IMR-90 (cell line): Measurements from ENCODE around the gene LRPPRC.

Source experiments
- BHLHE40 ChIP-seq: fragments of 150-350 bp; IDR thresholded peaks from 2 replicates; pipeline ENCODE4 v1.6.1; 2016; ENCODE audit warnings: mild to moderate bottlenecking, low read depth, low read length
- CEBPB ChIP-seq: IDR thresholded peaks from 2 replicates; pipeline ENCODE4 v1.6.1; 2012; ENCODE audit warnings: low read depth, low read length, improper control_type of control experiment
- CHD1 ChIP-seq: IDR thresholded peaks from 2 replicates; pipeline ENCODE4 v1.6.1; 2012; ENCODE audit warnings: low read depth, low read length, improper control_type of control experiment
- CTCF ChIP-seq: conservative IDR thresholded peaks from 2 replicates; pipeline ENCODE4 v1.5.1; 2012; ENCODE audit warnings: mild to moderate bottlenecking, low read depth, low read length, improper control_type of control experiment
- FOS ChIP-seq: fragments of 150-350 bp; IDR thresholded peaks from 2 replicates; pipeline ENCODE4 v1.6.1; 2016; ENCODE audit warnings: low read depth, low read length
- MAFK ChIP-seq: IDR thresholded peaks from 2 replicates; pipeline ENCODE4 v1.6.1; 2012; ENCODE audit warnings: low read depth, low read length, improper control_type of control experiment
- MAZ ChIP-seq: IDR thresholded peaks from 2 replicates; pipeline ENCODE4 v1.6.1; 2012; ENCODE audit warnings: low read depth, mild to moderate bottlenecking, low read length, improper control_type of control experiment, moderate library complexity, borderline replicate concordance
- MXI1 ChIP-seq: IDR thresholded peaks from 2 replicates; pipeline ENCODE4 v1.6.1; 2012; ENCODE audit warnings: low read depth, mild to moderate bottlenecking, low read length, moderate library complexity, borderline replicate concordance
- NFE2L2 ChIP-seq: fragments of 150-350 bp; IDR thresholded peaks from 2 replicates; pipeline ENCODE4 v1.6.1; 2016; ENCODE audit warnings: low read depth, mild to moderate bottlenecking, low read length
- POLR2A ChIP-seq: IDR thresholded peaks from 2 replicates; pipeline ENCODE4 v1.6.1; 2012; ENCODE audit warnings: mild to moderate bottlenecking, low read depth, low read length
- RCOR1 ChIP-seq: IDR thresholded peaks from 2 replicates; pipeline ENCODE4 v1.6.1; 2012; ENCODE audit warnings: mild to moderate bottlenecking, low read length, improper control_type of control experiment; ENCODE audit not compliant: insufficient replicate concordance
- RFX5 ChIP-seq: IDR thresholded peaks from 2 replicates; pipeline ENCODE4 v1.8.0; 2012; ENCODE audit warnings: low read depth, mild to moderate bottlenecking, low read length, moderate library complexity
- SMC3 ChIP-seq: fragments of 150-350 bp; IDR thresholded peaks from 2 replicates; pipeline ENCODE4 v1.6.1; 2016; ENCODE audit warnings: low read depth, mild to moderate bottlenecking, antibody characterized with exemption, low read length, moderate library complexity
- USF2 ChIP-seq: fragments of 150-350 bp; IDR thresholded peaks from 2 replicates; pipeline ENCODE4 v1.6.1; 2017; ENCODE audit warnings: mild to moderate bottlenecking, antibody characterized with exemption, low read length, low read depth

DNA sequence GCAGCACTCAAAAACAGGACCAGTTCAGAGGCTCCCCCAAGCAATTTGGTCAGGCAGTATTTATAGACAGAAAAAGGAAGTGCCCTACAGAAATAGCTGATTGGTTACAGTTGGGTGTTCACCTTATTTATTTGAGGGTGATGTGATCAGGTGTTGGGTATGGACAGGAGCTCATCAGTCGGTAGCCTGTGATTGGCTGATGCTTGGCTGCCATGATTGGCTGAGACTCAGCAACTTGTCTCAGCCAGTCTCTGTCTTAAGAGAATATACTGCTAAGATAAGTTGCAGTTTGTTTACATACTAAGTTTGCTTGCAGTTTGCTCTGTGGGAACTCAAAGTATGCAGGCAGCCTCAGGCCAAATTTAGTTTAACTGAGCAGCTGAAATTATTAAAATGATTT is 147.6 kb downstream of the LRPPRC start:
- TF ChIP-seq POLR2A (no peak), CTCF (no peak), CEBPB (no peak), MAZ (no peak), MXI1 (no peak), USF2 (no peak), NFE2L2 (no peak), SMC3 (no peak), RFX5 (no peak), CHD1 (no peak), MAFK (no peak), BHLHE40 (no peak), RCOR1 (no peak), FOS (no peak)
